MCF 10A (cell line): ENCODE measurements around the gene COX10. TPM values are rescaled to one million over a fixed set of nuclear protein-coding genes. Genes with fewer than 3 reads are reported as not detected.

ENCODE experiments used
- BruUV-seq: library from RNA; stranded (reverse); fragments of 400-500 nt; replicated peaks from 2 replicates; lab custom pipeline; 2021; lab: Mats Ljungman, UMichigan
- CTCF ChIA-PET: fragments of 300-600 bp; sonication (Branson Sonifier 250); formaldehyde crosslinking; extraction: SDS; loops from one replicate; lab custom pipeline; 2021; ENCODE audit warnings: antibody characterized with exemption, inconsistent platforms; lab: Yijun Ruan, JAX
- POLR2A ChIA-PET: fragments of 300-600, 350-650 bp; sonication (Branson Sonifier 250); formaldehyde crosslinking; extraction: SDS; loops from one replicate; lab custom pipeline; 2020; ENCODE audit warnings: antibody characterized with exemption, inconsistent platforms; lab: Yijun Ruan, JAX
- DNase-seq: peaks from one replicate; pipeline ENCODE4 v3.0.0-alpha.2; 2018; ENCODE audit not compliant: unreplicated experiment
- H3K27ac Mint-ChIP-seq: one replicate; pipeline ENCODE4 v1.8.0; 2022; ENCODE audit warnings: mild to moderate bottlenecking, low read depth, mixed read lengths; ENCODE audit not compliant: unreplicated experiment
- H3K27me3 Mint-ChIP-seq: one replicate; pipeline ENCODE4 v1.8.0; 2022; ENCODE audit warnings: mixed read lengths; ENCODE audit not compliant: insufficient read depth, unreplicated experiment
- H3K36me3 Mint-ChIP-seq: one replicate; pipeline ENCODE4 v1.8.0; 2022; ENCODE audit warnings: mild to moderate bottlenecking, moderate library complexity, mixed read lengths; ENCODE audit not compliant: insufficient read depth, unreplicated experiment
- H3K4me1 Mint-ChIP-seq: one replicate; pipeline ENCODE4 v1.8.0; 2022; ENCODE audit warnings: mixed read lengths; ENCODE audit not compliant: insufficient read depth, unreplicated experiment
- H3K4me3 Mint-ChIP-seq: one replicate; pipeline ENCODE4 v1.8.0; 2022; ENCODE audit warnings: mild to moderate bottlenecking, moderate library complexity, mixed read lengths; ENCODE audit not compliant: unreplicated experiment
- H3K9me3 Mint-ChIP-seq: one replicate; pipeline ENCODE4 v1.8.0; 2022; ENCODE audit warnings: mixed read lengths; ENCODE audit not compliant: unreplicated experiment
- CTCF ChIP-seq: fragments of 200-600 bp; IDR thresholded peaks from one replicate; pipeline ENCODE4 v1.8.0; 2022; ENCODE audit warnings: antibody characterized with exemption, mild to moderate bottlenecking; ENCODE audit not compliant: unreplicated experiment
- intact Hi-C: fragments of 100-400 bp; cut with micrococcal nuclease; formaldehyde crosslinking; loops from 2 replicates; pipeline ENCODE4 v1.14.1; 2022
- total RNA-seq: library from RNA; stranded (reverse); gene quantifications from 2 replicates; pipeline ENCODE4 v1.2.3, GENCODE V29; 2022

Gene COX10
- total RNA-seq, 1 experiment from 2014 or later = 21.0 TPM

- no peaks in the 10 kb centered on the region for H3K27me3 Mint-ChIP-seq
- no peak overlapping the region for H3K27ac Mint-ChIP-seq
- TF ChIP-seq CTCF = no peak
- no peak for DNase-seq
- intact Hi-C loops = no loop called here
- no TSS peak for BruUV-seq
- ChIA-PET CTCF (interaction anchor here (0.6 kb wide), 1 partner anchor 167 kb away, joined by 3 read pairs; no protein-coding TSS in a partner anchor), POLR2A (no interaction called here)
- H3K9me3 Mint-ChIP-seq = peaks cover 8% of the 10 kb centered on the region
- H3K4me1 Mint-ChIP-seq = no peaks in the 10 kb centered on the region
- H3K4me3 Mint-ChIP-seq = no peak overlapping the region
- no peaks in the 10 kb centered on the region for H3K36me3 Mint-ChIP-seq
These were observed 65.2 kb downstream of the COX10 start for GRCh38 chr17:14134456-14134855.

- intact Hi-C loops = no loop called here
- Mint-ChIP-seq H3K9me3 (no peaks in the 10 kb centered on the region), H3K27me3 (no peaks in the 10 kb centered on the region), H3K27ac (no peak overlapping the region), H3K4me3 (no peak overlapping the region), H3K4me1 (no peaks in the 10 kb centered on the region), H3K36me3 (no peaks in the 10 kb centered on the region)
- ChIA-PET CTCF (no interaction called here), POLR2A (interaction anchor here (0.6 to 1.4 kb wide), 2 partner anchors 9 to 10 kb away, joined by 3 to 6 read pairs; no protein-coding TSS in a partner anchor)
- no TSS peak for BruUV-seq
- no peak for DNase-seq
- no peak for TF ChIP-seq CTCF
These were observed 66.7 kb downstream of the COX10 start for GRCh38 chr17:14135906-14136590.

GRCh38 chr17:14138649-14139048 lies 69.3 kb downstream of the COX10 start:
- peaks cover 4% of the 10 kb centered on the region for H3K4me1 Mint-ChIP-seq
- no peaks in the 10 kb centered on the region for H3K36me3 Mint-ChIP-seq
- no peak for DNase-seq
- CTCF ChIA-PET = no interaction called here
- POLR2A ChIA-PET = no interaction called here
- intact Hi-C loops = no loop called here
- H3K4me3 Mint-ChIP-seq = no peak overlapping the region
- H3K27me3 Mint-ChIP-seq = no peaks in the 10 kb centered on the region
- no peak overlapping the region for H3K27ac Mint-ChIP-seq
- BruUV-seq = no TSS peak
- H3K9me3 Mint-ChIP-seq = no peaks in the 10 kb centered on the region
- TF ChIP-seq CTCF = no peak

- BruUV-seq = no TSS peak
- CTCF ChIA-PET = no interaction called here
- H3K27ac Mint-ChIP-seq = no peak overlapping the region
- intact Hi-C loops = no loop called here
- peaks cover 8% of the 10 kb centered on the region for H3K4me1 Mint-ChIP-seq
- DNase-seq = peak; percentile 39
- TF ChIP-seq CTCF = no peak
- no peaks in the 10 kb centered on the region for H3K9me3 Mint-ChIP-seq
- no peaks in the 10 kb centered on the region for H3K36me3 Mint-ChIP-seq
- H3K4me3 Mint-ChIP-seq = no peak overlapping the region
- H3K27me3 Mint-ChIP-seq = no peaks in the 10 kb centered on the region
- POLR2A ChIA-PET = interaction anchor here (0.7 kb wide), 1 partner anchor 793 kb away, joined by 3 read pairs; no protein-coding TSS in a partner anchor
These were observed 74.4 kb downstream of the COX10 start for GRCh38 chr17:14143688-14144087.
